GM12878 (cell line): Measurements from ENCODE around the gene KIF12. TPM values are rescaled to one million over a fixed set of nuclear protein-coding genes. Genes with fewer than 3 reads are reported as not detected.

Source experiments
- ASH2L ChIP-seq: fragments of 300-600, 200-600 bp; sonication (generic); IDR thresholded peaks from 2 replicates; pipeline ENCODE4 v1.6.1; 2017; ENCODE audit warnings: low read depth, mild to moderate bottlenecking, borderline replicate concordance
- KAT2A ChIP-seq: conservative IDR thresholded peaks from 2 replicates; pipeline ENCODE4 v1.6.1; 2011; ENCODE audit warnings: low read depth, low read length; ENCODE audit not compliant: control insufficient read depth
- SUPT20H ChIP-seq: IDR thresholded peaks from 2 replicates; pipeline ENCODE4 v1.6.1; 2011; ENCODE audit warnings: low read depth, mild to moderate bottlenecking, low read length, moderate library complexity, borderline replicate concordance; ENCODE audit not compliant: control insufficient read depth
- polyA plus RNA-seq, 11 experiments: library from polyadenylated mRNA; depleted of rRNA in 4 of 11; unstranded in 6 of 11; stranded (reverse) in 5 of 11; fragments of >200 nt; fragmentation: Nextera tagmentation in 4 of 11; fragmentation: Illumina TruSeq in 1 of 11; extraction: Ambion mirVana in 4 of 11; extraction: Trizol in 1 of 11; gene quantifications; 1 replicate in 1 of 11; 2 replicates in 10 of 11; pipeline versions ENCODE4 v1.2.1 to v1.2.3, GENCODE V29; 2011 to 2016; ENCODE audit warnings: inconsistent platforms in 2 of 11, missing spikeins in 2 of 11, low read depth in 1 of 11
- total RNA-seq, 4 experiments: library from RNA; depleted of rRNA in 3 of 4; stranded (reverse); fragments of >200 nt in 3 of 4; fragmentation: Illumina TruSeq in 1 of 4; extraction: Trizol in 1 of 4; gene quantifications; 2 replicates each; pipeline versions ENCODE4 v1.2.1 to v1.2.3, GENCODE V29; 2013 to 2021
- TF ChIP-seq, protein P1 (sequence below): fragments of 450-650 bp; formaldehyde crosslinking; IDR thresholded peaks from 2 replicates; pipeline ENCODE4 v1.5.0; 2022; ENCODE audit warnings: mild to moderate bottlenecking, missing genetic modification characterization
- TF ChIP-seq, protein P2 (sequence below): IDR thresholded peaks from 2 replicates; pipeline ENCODE4 v1.6.1; 2012; ENCODE audit warnings: low read length, inconsistent platforms
- TF ChIP-seq, protein P3 (sequence below): fragments of 450-650 bp; IDR thresholded peaks from 2 replicates; pipeline ENCODE4 v1.6.1; 2018; ENCODE audit warnings: mild to moderate bottlenecking, low read depth, moderate library complexity; ENCODE audit not compliant: partially characterized antibody
- TF ChIP-seq, protein P4 (sequence below): fragments of 450-650 bp; IDR thresholded peaks from 2 replicates; pipeline ENCODE4 v1.6.1; 2014; ENCODE audit warnings: mild to moderate bottlenecking

The KIF12 gene
- total and polyA plus RNA-seq, 10 of the 15 experiments (the other 5 are each of a cell fraction or from before 2014, with no cell fraction given) = not detected

DNA sequence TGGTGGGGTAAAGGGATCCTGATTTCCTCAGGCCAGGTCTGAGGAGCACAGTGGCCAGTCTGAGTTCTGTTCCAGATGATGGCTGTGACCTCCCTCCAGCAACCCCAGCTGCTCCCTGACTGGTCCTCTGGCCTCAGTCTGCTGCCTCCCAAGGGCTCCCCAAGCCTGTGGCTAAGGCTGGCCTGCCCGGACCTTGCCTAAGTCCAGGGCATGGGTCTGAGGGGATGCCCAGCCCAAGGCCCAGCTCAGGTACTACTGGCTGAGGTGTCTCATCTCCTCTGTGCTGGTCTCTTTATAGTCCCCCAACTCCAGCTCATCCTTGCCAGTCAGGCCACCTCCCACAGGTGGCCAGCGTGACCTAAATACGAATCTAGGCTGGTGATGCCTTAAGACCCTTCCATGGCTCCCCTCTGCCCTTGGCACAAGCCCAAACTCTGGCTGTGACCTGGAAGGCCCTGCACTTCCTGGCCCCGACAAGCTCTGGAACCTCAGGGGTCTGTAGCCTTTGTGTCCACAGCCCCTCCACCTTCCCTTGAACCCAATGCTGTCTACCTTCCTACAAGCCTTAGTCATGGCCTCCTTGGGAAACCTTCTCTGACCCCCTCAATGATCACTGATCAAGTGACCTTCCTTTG, 9.8 kb downstream of the KIF12 start (continued):
- TF ChIP-seq, protein P1, sequence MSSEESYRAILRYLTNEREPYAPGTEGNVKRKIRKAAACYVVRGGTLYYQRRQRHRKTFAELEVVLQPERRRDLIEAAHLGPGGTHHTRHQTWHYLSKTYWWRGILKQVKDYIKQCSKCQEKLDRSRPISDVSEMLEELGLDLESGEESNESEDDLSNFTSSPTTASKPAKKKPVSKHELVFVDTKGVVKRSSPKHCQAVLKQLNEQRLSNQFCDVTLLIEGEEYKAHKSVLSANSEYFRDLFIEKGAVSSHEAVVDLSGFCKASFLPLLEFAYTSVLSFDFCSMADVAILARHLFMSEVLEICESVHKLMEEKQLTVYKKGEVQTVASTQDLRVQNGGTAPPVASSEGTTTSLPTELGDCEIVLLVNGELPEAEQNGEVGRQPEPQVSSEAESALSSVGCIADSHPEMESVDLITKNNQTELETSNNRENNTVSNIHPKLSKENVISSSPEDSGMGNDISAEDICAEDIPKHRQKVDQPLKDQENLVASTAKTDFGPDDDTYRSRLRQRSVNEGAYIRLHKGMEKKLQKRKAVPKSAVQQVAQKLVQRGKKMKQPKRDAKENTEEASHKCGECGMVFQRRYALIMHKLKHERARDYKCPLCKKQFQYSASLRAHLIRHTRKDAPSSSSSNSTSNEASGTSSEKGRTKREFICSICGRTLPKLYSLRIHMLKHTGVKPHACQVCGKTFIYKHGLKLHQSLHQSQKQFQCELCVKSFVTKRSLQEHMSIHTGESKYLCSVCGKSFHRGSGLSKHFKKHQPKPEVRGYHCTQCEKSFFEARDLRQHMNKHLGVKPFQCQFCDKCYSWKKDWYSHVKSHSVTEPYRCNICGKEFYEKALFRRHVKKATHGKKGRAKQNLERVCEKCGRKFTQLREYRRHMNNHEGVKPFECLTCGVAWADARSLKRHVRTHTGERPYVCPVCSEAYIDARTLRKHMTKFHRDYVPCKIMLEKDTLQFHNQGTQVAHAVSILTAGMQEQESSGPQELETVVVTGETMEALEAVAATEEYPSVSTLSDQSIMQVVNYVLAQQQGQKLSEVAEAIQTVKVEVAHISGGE (CRISPR knock-in tag) = no peak
- TF ChIP-seq, protein P2, sequence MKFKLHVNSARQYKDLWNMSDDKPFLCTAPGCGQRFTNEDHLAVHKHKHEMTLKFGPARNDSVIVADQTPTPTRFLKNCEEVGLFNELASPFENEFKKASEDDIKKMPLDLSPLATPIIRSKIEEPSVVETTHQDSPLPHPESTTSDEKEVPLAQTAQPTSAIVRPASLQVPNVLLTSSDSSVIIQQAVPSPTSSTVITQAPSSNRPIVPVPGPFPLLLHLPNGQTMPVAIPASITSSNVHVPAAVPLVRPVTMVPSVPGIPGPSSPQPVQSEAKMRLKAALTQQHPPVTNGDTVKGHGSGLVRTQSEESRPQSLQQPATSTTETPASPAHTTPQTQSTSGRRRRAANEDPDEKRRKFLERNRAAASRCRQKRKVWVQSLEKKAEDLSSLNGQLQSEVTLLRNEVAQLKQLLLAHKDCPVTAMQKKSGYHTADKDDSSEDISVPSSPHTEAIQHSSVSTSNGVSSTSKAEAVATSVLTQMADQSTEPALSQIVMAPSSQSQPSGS = no peak
- TF ChIP-seq, protein P3, sequence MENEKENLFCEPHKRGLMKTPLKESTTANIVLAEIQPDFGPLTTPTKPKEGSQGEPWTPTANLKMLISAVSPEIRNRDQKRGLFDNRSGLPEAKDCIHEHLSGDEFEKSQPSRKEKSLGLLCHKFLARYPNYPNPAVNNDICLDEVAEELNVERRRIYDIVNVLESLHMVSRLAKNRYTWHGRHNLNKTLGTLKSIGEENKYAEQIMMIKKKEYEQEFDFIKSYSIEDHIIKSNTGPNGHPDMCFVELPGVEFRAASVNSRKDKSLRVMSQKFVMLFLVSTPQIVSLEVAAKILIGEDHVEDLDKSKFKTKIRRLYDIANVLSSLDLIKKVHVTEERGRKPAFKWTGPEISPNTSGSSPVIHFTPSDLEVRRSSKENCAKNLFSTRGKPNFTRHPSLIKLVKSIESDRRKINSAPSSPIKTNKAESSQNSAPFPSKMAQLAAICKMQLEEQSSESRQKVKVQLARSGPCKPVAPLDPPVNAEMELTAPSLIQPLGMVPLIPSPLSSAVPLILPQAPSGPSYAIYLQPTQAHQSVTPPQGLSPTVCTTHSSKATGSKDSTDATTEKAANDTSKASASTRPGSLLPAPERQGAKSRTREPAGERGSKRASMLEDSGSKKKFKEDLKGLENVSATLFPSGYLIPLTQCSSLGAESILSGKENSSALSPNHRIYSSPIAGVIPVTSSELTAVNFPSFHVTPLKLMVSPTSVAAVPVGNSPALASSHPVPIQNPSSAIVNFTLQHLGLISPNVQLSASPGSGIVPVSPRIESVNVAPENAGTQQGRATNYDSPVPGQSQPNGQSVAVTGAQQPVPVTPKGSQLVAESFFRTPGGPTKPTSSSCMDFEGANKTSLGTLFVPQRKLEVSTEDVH = no peak
- TF ChIP-seq, protein P4, sequence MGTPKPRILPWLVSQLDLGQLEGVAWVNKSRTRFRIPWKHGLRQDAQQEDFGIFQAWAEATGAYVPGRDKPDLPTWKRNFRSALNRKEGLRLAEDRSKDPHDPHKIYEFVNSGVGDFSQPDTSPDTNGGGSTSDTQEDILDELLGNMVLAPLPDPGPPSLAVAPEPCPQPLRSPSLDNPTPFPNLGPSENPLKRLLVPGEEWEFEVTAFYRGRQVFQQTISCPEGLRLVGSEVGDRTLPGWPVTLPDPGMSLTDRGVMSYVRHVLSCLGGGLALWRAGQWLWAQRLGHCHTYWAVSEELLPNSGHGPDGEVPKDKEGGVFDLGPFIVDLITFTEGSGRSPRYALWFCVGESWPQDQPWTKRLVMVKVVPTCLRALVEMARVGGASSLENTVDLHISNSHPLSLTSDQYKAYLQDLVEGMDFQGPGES = no peak
- TF ChIP-seq KAT2A (no peak), ASH2L (no peak), SUPT20H (no peak)
- TF ChIP-seq, all 136 proteins: peak for 0
